ENCODE data around the gene CLDND2.
A peak's percentile ranks its signal among the peaks of the same experiment; 100 is the strongest.

The CLDND2 gene

GRCh38 chr19:51372021-51372648 is 3.3 kb upstream of the CLDND2 start:
- Histone ChIP-seq H3K4me1 (peaks cover 4% of the 10 kb centered on the region; the same call in 1 of the 2 replicates), H3K27me3 (ENCODE audit: low read depth) (no peaks in the 10 kb centered on the region), H3K36me3 (replicated peaks) (no peaks in the 10 kb centered on the region), H3K9me3 (no peaks in the 10 kb centered on the region), H3K4me3 (no peak overlapping the region)
- in situ Hi-C loops (cut with MboI; ENCODE audit: low sequenced_read_pairs): no loop called here
- no peak for DNase-seq (ENCODE audit: low spot score in 2 of 2)

- no peak for DNase-seq (ENCODE audit: low spot score in 2 of 2)
- in situ Hi-C loops (cut with MboI; ENCODE audit: low sequenced_read_pairs): no loop called here
Measured at GRCh38 chr19:51371186-51371690, 2.4 kb upstream of the CLDND2 start.

GRCh38 chr19:51370230-51370629 is 1.4 kb upstream of the CLDND2 start:
- Histone ChIP-seq H3K4me3 (no peak overlapping the region), H3K36me3 (replicated peaks) (no peaks in the 10 kb centered on the region), H3K27me3 (ENCODE audit: low read depth) (no peaks in the 10 kb centered on the region), H3K9me3 (no peaks in the 10 kb centered on the region), H3K4me1 (peaks cover 4% of the 10 kb centered on the region; the same call in 1 of the 2 replicates)
- no peak for DNase-seq (ENCODE audit: low spot score in 2 of 2)
- in situ Hi-C loops (cut with MboI; ENCODE audit: low sequenced_read_pairs): no loop called here

More at GRCh38 chr19:51371186-51371690, 2.4 kb upstream of the CLDND2 start:
- H3K27me3 ChIP-seq (ENCODE audit: low read depth): no peaks in the 10 kb centered on the region
- H3K9me3 ChIP-seq: no peaks in the 10 kb centered on the region
- no peaks in the 10 kb centered on the region for H3K36me3 ChIP-seq (replicated peaks)
- no peak overlapping the region for H3K4me3 ChIP-seq
- H3K4me1 ChIP-seq: peaks cover 4% of the 10 kb centered on the region; the same call in 1 of the 2 replicates

- peak; percentile 98 to 100 for DNase-seq (ENCODE audit: low spot score in 2 of 2)
- Histone ChIP-seq H3K9me3 (no peaks in the 10 kb centered on the region), H3K36me3 (replicated peaks) (no peaks in the 10 kb centered on the region), H3K4me3 (peak overlapping the region; percentile 79), H3K4me1 (peaks cover 4% of the 10 kb centered on the region; the same call in 1 of the 2 replicates), H3K27me3 (ENCODE audit: low read depth) (no peaks in the 10 kb centered on the region)
- in situ Hi-C loops (cut with MboI; ENCODE audit: low sequenced_read_pairs): no loop called here
Measured at GRCh38 chr19:51367565-51368365, 1.0 kb downstream of the CLDND2 start.

GRCh38 chr19:51367255-51367564 is 1.6 kb downstream of the CLDND2 start:
- DNase-seq (ENCODE audit: low spot score in 2 of 2): no peak
- Histone ChIP-seq H3K4me3 (peak overlapping the region; percentile 79), H3K9me3 (no peaks in the 10 kb centered on the region), H3K4me1 (peaks cover 4% of the 10 kb centered on the region; the same call in 1 of the 2 replicates), H3K27me3 (ENCODE audit: low read depth) (no peaks in the 10 kb centered on the region), H3K36me3 (replicated peaks) (no peaks in the 10 kb centered on the region)
- in situ Hi-C loops (cut with MboI; ENCODE audit: low sequenced_read_pairs): no loop called here

GRCh38 chr19:51366389-51367254 is 2.2 kb downstream of the CLDND2 start:
- H3K4me3 ChIP-seq: peak overlapping the region; percentile 79
- H3K36me3 ChIP-seq (replicated peaks): no peaks in the 10 kb centered on the region
- no peaks in the 10 kb centered on the region for H3K27me3 ChIP-seq (ENCODE audit: low read depth)
- peak; percentile 99 for DNase-seq (ENCODE audit: low spot score in 2 of 2)
- peaks cover 4% of the 10 kb centered on the region; the same call in 1 of the 2 replicates for H3K4me1 ChIP-seq
- H3K9me3 ChIP-seq: no peaks in the 10 kb centered on the region
- in situ Hi-C loops (cut with MboI; ENCODE audit: low sequenced_read_pairs): no loop called here

GRCh38 chr19:51365965-51366388 is 2.8 kb downstream of the CLDND2 start, which contains the start of gene ETFB:
TSS of gene ETFB (minus strand) at chr19:51366388. CDS start at chr19:51366326, 62 bp downstream.
- Histone ChIP-seq H3K36me3 (replicated peaks) (no peaks in the 10 kb centered on the region), H3K27me3 (ENCODE audit: low read depth) (no peaks in the 10 kb centered on the region), H3K4me3 (peak within 1 kb of the TSS; percentile 79), H3K4me1 (peaks cover 4% of the 10 kb centered on the region; the same call in 1 of the 2 replicates), H3K9me3 (no peaks in the 10 kb centered on the region)
- in situ Hi-C loops (cut with MboI; ENCODE audit: low sequenced_read_pairs): no loop called here
- no peak for DNase-seq (ENCODE audit: low spot score in 2 of 2)

GRCh38 chr19:51365211-51365964 is 3.4 kb downstream of the CLDND2 start:
- in situ Hi-C loops (cut with MboI; ENCODE audit: low sequenced_read_pairs): no loop called here
- peak in 1 of 2 experiments; percentile 49 for DNase-seq (ENCODE audit: low spot score in 2 of 2)
- Histone ChIP-seq H3K4me3 (peak overlapping the region; percentile 79), H3K4me1 (peaks cover 4% of the 10 kb centered on the region; the same call in 1 of the 2 replicates), H3K9me3 (no peaks in the 10 kb centered on the region), H3K27me3 (ENCODE audit: low read depth) (no peaks in the 10 kb centered on the region), H3K36me3 (replicated peaks) (no peaks in the 10 kb centered on the region)

GRCh38 chr19:51364200-51365106 is 4.3 kb downstream of the CLDND2 start:
- Histone ChIP-seq H3K4me1 (peaks cover 4% of the 10 kb centered on the region; the same call in 1 of the 2 replicates), H3K27me3 (ENCODE audit: low read depth) (no peaks in the 10 kb centered on the region), H3K9me3 (no peaks in the 10 kb centered on the region), H3K4me3 (no peak overlapping the region; the same call in 1 of the 2 replicates), H3K36me3 (replicated peaks) (no peaks in the 10 kb centered on the region)
- in situ Hi-C loops (cut with MboI; ENCODE audit: low sequenced_read_pairs): no loop called here
- DNase-seq (ENCODE audit: low spot score in 2 of 2): no peak

- Histone ChIP-seq H3K36me3 (replicated peaks) (no peaks in the 10 kb centered on the region), H3K27me3 (ENCODE audit: low read depth) (no peaks in the 10 kb centered on the region), H3K4me1 (no peaks in the 10 kb centered on the region), H3K9me3 (no peaks in the 10 kb centered on the region), H3K4me3 (no peak overlapping the region)
- in situ Hi-C loops (cut with MboI; ENCODE audit: low sequenced_read_pairs): no loop called here
- DNase-seq (ENCODE audit: low spot score in 2 of 2): no peak
Measured at GRCh38 chr19:51361239-51361638, 7.6 kb downstream of the CLDND2 start.

- peaks cover 7% of the 10 kb centered on the region for H3K4me1 ChIP-seq
- no peaks in the 10 kb centered on the region for H3K9me3 ChIP-seq
- no peak for DNase-seq (ENCODE audit: low spot score in 2 of 2)
- H3K4me3 ChIP-seq: no peak overlapping the region
- H3K27me3 ChIP-seq (ENCODE audit: low read depth): no peaks in the 10 kb centered on the region
- in situ Hi-C loops (cut with MboI; ENCODE audit: low sequenced_read_pairs): no loop called here
- 0 out of 2 replicates have a peak, but pooled peaks cover 2% of the 10 kb centered on the region for H3K36me3 ChIP-seq (replicated peaks)
Measured at GRCh38 chr19:51359294-51359693, 9.5 kb downstream of the CLDND2 start.

GRCh38 chr19:51357952-51358351 is 10.9 kb downstream of the CLDND2 start:
- H3K36me3 ChIP-seq (replicated peaks): peaks cover 4% of the 10 kb centered on the region; the same call in 1 of the 2 replicates
- no peak overlapping the region for H3K4me3 ChIP-seq
- DNase-seq (ENCODE audit: low spot score in 2 of 2): no peak
- peaks cover 8% of the 10 kb centered on the region for H3K4me1 ChIP-seq
- H3K9me3 ChIP-seq: no peaks in the 10 kb centered on the region
- no peaks in the 10 kb centered on the region for H3K27me3 ChIP-seq (ENCODE audit: low read depth)
- in situ Hi-C loops (cut with MboI; ENCODE audit: low sequenced_read_pairs): no loop called here
